ENCODE measurements around the gene WDR33.

GRCh38 chr2:127712999-127713398 lies 98.0 kb downstream of the WDR33 start:
- TF ChIP-seq CTCF (IDR thresholded peaks at IDR 0.05) (no peak), POLR2A (IDR thresholded peaks at IDR 0.05) (no peak)
